IMR-90 (cell line): ENCODE results near the gene LATS2. TPM values are rescaled to one million over a fixed set of nuclear protein-coding genes. Genes with fewer than 3 reads are reported as not detected.

Source experiments
- ATAC-seq: fragments of 200-7000 bp; cut with Tn5 transposase; 2 replicates; pipeline ENCODE4 v1.9.1; 2020; ENCODE audit warnings: low read depth, mild to moderate bottlenecking, moderate library complexity
- BruUV-seq: library from RNA; stranded (reverse); fragments of 400-500 nt; replicated peaks from 2 replicates; lab custom pipeline; 2021; lab: Mats Ljungman, UMichigan
- CTCF ChIA-PET: fragments of 300-600 bp; formaldehyde crosslinking; extraction: SDS; loops from one replicate; lab custom pipeline; 2021; ENCODE audit warnings: antibody characterized with exemption; lab: Yijun Ruan, JAX
- POLR2A ChIA-PET: fragments of 300-600 bp; sonication (Branson Sonifier 250); formaldehyde crosslinking; loops from one replicate; lab custom pipeline; 2022; ENCODE audit warnings: antibody characterized with exemption; ENCODE audit not compliant: unreplicated experiment; lab: Charles Lee
- DNase-seq: peaks from one replicate; pipeline ENCODE4 v3.0.0; 2013
- H2AFZ ChIP-seq: replicated peaks from 2 replicates; pipeline ENCODE3; 2013; ENCODE audit warnings: low read length, mild to moderate bottlenecking; ENCODE audit not compliant: poor library complexity
- H2AK5ac ChIP-seq: 2 replicates; pipeline ENCODE4 v1.6.1; 2013; ENCODE audit warnings: low read depth, low read length, inconsistent platforms
- H2AK9ac ChIP-seq: replicated peaks from 2 replicates; pipeline ENCODE3; 2013; ENCODE audit warnings: mild to moderate bottlenecking, low read depth, low read length, moderate library complexity; ENCODE audit not compliant: poor library complexity
- H2BK120ac ChIP-seq: 2 replicates; pipeline ENCODE4 v1.6.1; 2013; ENCODE audit warnings: low read depth, low read length, inconsistent platforms
- H2BK15ac ChIP-seq: 3 replicates; pipeline ENCODE4 v1.6.1; 2013; ENCODE audit warnings: low read depth, low read length, inconsistent platforms
- H2BK20ac ChIP-seq: 2 replicates; pipeline ENCODE4 v1.6.1; 2013; ENCODE audit warnings: low read depth, mild to moderate bottlenecking, inconsistent platforms, low read length, moderate library complexity
- H2BK5ac ChIP-seq: 2 replicates; pipeline ENCODE4 v1.6.1; 2013; ENCODE audit warnings: mild to moderate bottlenecking, low read depth, low read length, inconsistent platforms; ENCODE audit not compliant: poor library complexity, severe bottlenecking
- H3K14ac ChIP-seq: replicated peaks from 2 replicates; pipeline ENCODE4 v1.6.1; 2013; ENCODE audit warnings: low read depth, low read length, inconsistent platforms
- H3K18ac ChIP-seq: 2 replicates; pipeline ENCODE4 v1.6.1; 2013; ENCODE audit warnings: low read depth, low read length, control low read depth
- H3K23ac ChIP-seq: 2 replicates; pipeline ENCODE4 v1.6.1; 2013; ENCODE audit warnings: low read depth, low read length, inconsistent platforms
- H3K27ac ChIP-seq: 2 replicates; pipeline ENCODE4 v1.5.1; 2013; ENCODE audit warnings: mild to moderate bottlenecking, control low read depth, low read length; ENCODE audit not compliant: insufficient read depth
- H3K27me3 ChIP-seq: 2 replicates; pipeline ENCODE4 v1.6.1; 2013; ENCODE audit warnings: low read length; ENCODE audit not compliant: control insufficient read depth, insufficient read depth
- H3K36me3 ChIP-seq: 2 replicates; pipeline ENCODE4 v1.6.1; 2013; ENCODE audit warnings: low read length, mixed read lengths; ENCODE audit not compliant: control insufficient read depth, insufficient read depth
- H3K4ac ChIP-seq: 2 replicates; pipeline ENCODE4 v1.6.1; 2013; ENCODE audit warnings: low read depth, low read length, inconsistent platforms
- H3K4me1 ChIP-seq: 2 replicates; pipeline ENCODE4 v1.6.1; 2013; ENCODE audit warnings: low read length, mixed read lengths; ENCODE audit not compliant: control insufficient read depth, insufficient read depth
- H3K4me2 ChIP-seq: 2 replicates; pipeline ENCODE4 v1.6.1; 2013; ENCODE audit warnings: low read depth, mild to moderate bottlenecking, control low read depth, low read length, moderate library complexity
- H3K4me3 ChIP-seq: 2 replicates; pipeline ENCODE4 v1.5.1; 2013; ENCODE audit warnings: low read depth, mild to moderate bottlenecking, control low read depth, low read length, moderate library complexity; ENCODE audit not compliant: insufficient read depth
- H3K56ac ChIP-seq: 2 replicates; pipeline ENCODE4 v1.6.1; 2013; ENCODE audit warnings: low read length, inconsistent platforms; ENCODE audit not compliant: insufficient read depth; ENCODE audit errors: extremely low read depth
- H3K79me1 ChIP-seq, 2 experiments: 2 replicates each; pipeline ENCODE4 v1.6.1; 2013; ENCODE audit warnings: low read length in 2 of 2, inconsistent platforms in 1 of 2, low read depth in 1 of 2
- H3K9ac ChIP-seq: 2 replicates; pipeline ENCODE4 v1.6.1; 2013; ENCODE audit warnings: low read depth, low read length, control low read depth
- H3K9me1 ChIP-seq: 2 replicates; pipeline ENCODE4 v1.6.1; 2013; ENCODE audit warnings: low read length, inconsistent platforms; ENCODE audit not compliant: insufficient read depth
- H3K9me3 ChIP-seq: 2 replicates; pipeline ENCODE4 v1.6.1; 2013; ENCODE audit warnings: low read length; ENCODE audit not compliant: control insufficient read depth, insufficient read depth
- H4K20me1 ChIP-seq: 2 replicates; pipeline ENCODE4 v1.6.1; 2013; ENCODE audit warnings: low read length, inconsistent platforms; ENCODE audit not compliant: insufficient read depth
- H4K5ac ChIP-seq: 2 replicates; pipeline ENCODE4 v1.6.1; 2013; ENCODE audit warnings: mild to moderate bottlenecking, low read depth, low read length, control low read depth
- H4K8ac ChIP-seq, 2 experiments: 2 replicates each; pipeline ENCODE4 v1.6.1; 2013; ENCODE audit warnings: low read depth in 2 of 2, low read length in 2 of 2, control low read depth in 1 of 2, inconsistent platforms in 1 of 2
- H4K91ac ChIP-seq: 2 replicates; pipeline ENCODE4 v1.6.1; 2013; ENCODE audit warnings: low read depth, low read length, inconsistent platforms; ENCODE audit not compliant: insufficient read depth
- ELK1 ChIP-seq: fragments of 150-350 bp; IDR thresholded peaks from 2 replicates; pipeline ENCODE4 v1.6.1; 2016; ENCODE audit warnings: low read depth, mild to moderate bottlenecking, low read length, moderate library complexity, borderline replicate concordance
- MAFK ChIP-seq: IDR thresholded peaks from 2 replicates; pipeline ENCODE4 v1.6.1; 2012; ENCODE audit warnings: low read depth, low read length, improper control_type of control experiment
- NFE2L2 ChIP-seq: fragments of 150-350 bp; IDR thresholded peaks from 2 replicates; pipeline ENCODE4 v1.6.1; 2016; ENCODE audit warnings: low read depth, mild to moderate bottlenecking, low read length
- RAD21 ChIP-seq: IDR thresholded peaks from 2 replicates; pipeline ENCODE4 v1.6.1; 2012; ENCODE audit warnings: low read length, improper control_type of control experiment
- RCOR1 ChIP-seq: IDR thresholded peaks from 2 replicates; pipeline ENCODE4 v1.6.1; 2012; ENCODE audit warnings: mild to moderate bottlenecking, low read length, improper control_type of control experiment; ENCODE audit not compliant: insufficient replicate concordance
- WGBS, 2 experiments: methylation state at CpG; one replicate each; pipeline versions ENCODE4 v1.1.5 to v1.1.7; 2013; ENCODE audit warnings: missing lambda C conversion rate in 2 of 2; ENCODE audit not compliant: insufficient read length in 1 of 2; ENCODE audit errors: extremely low coverage in 2 of 2; 5-methylcytosine and 5-hydroxymethylcytosine counted together
- dilution Hi-C: fragments of 300-500 bp; cut with HindIII; formaldehyde crosslinking; loops from one replicate; pipeline ENCODE4 v1.14.3; 2018; ENCODE audit warnings: low sequenced_read_pairs; ENCODE audit not compliant: unreplicated experiment
- in situ Hi-C: fragments of 300-500 bp; cut with MboI; formaldehyde crosslinking; loops from 3 replicates; pipeline ENCODE4 v1.14.3; 2019; ENCODE audit warnings: low sequenced_read_pairs, inconsistent platforms, mixed read lengths
- intact Hi-C: fragments of 100-400 bp; cut with micrococcal nuclease; formaldehyde crosslinking; loops from 2 replicates; pipeline ENCODE4 v1.10.0; 2022
- polyA plus RNA-seq, 3 experiments: library from polyadenylated mRNA; depleted of rRNA; stranded (reverse); fragments of >200 nt; gene quantifications; 2 replicates each; pipeline ENCODE4 v1.2.3, GENCODE V29; 2012; ENCODE audit warnings: low replicate concordance in 1 of 3
- total RNA-seq: library from RNA; depleted of rRNA; stranded (reverse); fragments of >200 nt; gene quantifications from 2 replicates; pipeline ENCODE4 v1.2.3, GENCODE V29; 2012

Gene LATS2
- total and polyA plus RNA-seq, 2 of the 4 experiments (the other 2 are of a cell fraction) = 12.7 to 22.4 TPM

- dilution Hi-C loops (no loop called here), in situ Hi-C loops (loop anchor here (10.0 kb wide), 1 partner anchor 62 kb away; no protein-coding TSS in a partner anchor), intact Hi-C loops (no loop called here)
- Histone ChIP-seq H3K4me3 (no peak overlapping the region), H3K27ac (peak overlapping the region; percentile 98; the same call in 1 of the 2 replicates), H3K56ac (no peak overlapping the region), H2AK5ac (peak overlapping the region; percentile 94; the same call in 1 of the 2 replicates), H3K4me1 (peaks cover 43% of the 10 kb centered on the region), H4K5ac (peak overlapping the region; percentile 57), H2BK15ac (peak overlapping the region; percentile 94), H2BK120ac (peak overlapping the region; percentile 83), H2AFZ (no peak overlapping the region), H3K9me3 (no peaks in the 10 kb centered on the region), H3K14ac (peak overlapping the region; percentile 40; the same call in 1 of the 2 replicates), H4K20me1 (peaks cover 93% of the 10 kb centered on the region), H3K79me1 (peaks cover 19 to 87% of the 10 kb centered on the region in 2 experiments), H3K36me3 (peaks cover 9% of the 10 kb centered on the region), H4K91ac (peak overlapping the region; percentile 58), H3K4ac (peak overlapping the region; percentile 78), H2BK20ac (peak overlapping the region; percentile 63), H3K23ac (peak overlapping the region; percentile 85), H3K9ac (no peak overlapping the region), H3K9me1 (peaks cover 46% of the 10 kb centered on the region), H3K27me3 (no peaks in the 10 kb centered on the region), H2BK5ac (peak overlapping the region; percentile 84), H3K18ac (peak overlapping the region; percentile 87), H2AK9ac (no peak overlapping the region), H4K8ac (peak overlapping the region; percentile 34 to 44; a peak in 3 of 4 replicates), H3K4me2 (peak overlapping the region; percentile 7; the same call in 1 of the 2 replicates)
- no CpG with 5 or more reads among the region's 5 CpGs for WGBS, 2 experiments
- BruUV-seq = no TSS peak
- TF ChIP-seq RAD21 = no peak
- no peak for TF ChIP-seq NFE2L2
- no peak for TF ChIP-seq RCOR1
- no peak for TF ChIP-seq ELK1
- no peak for TF ChIP-seq MAFK
- ATAC-seq (no peak), DNase-seq (no peak)
- POLR2A ChIA-PET = no interaction called here
- CTCF ChIA-PET = no interaction called here
Observed at GRCh38 chr13:21012841-21013681, 48.3 kb downstream of the LATS2 start.
